Left hindlimb (tissue), 1 donor: Measurements from ENCODE around the gene EGFL8.
A peak's percentile ranks its signal among the peaks of the same experiment; 100 is the strongest.

Experiments used
- DNase-seq: peaks from one replicate; pipeline ENCODE4 v3.0.0-alpha.2; 2018

Gene EGFL8

DNA sequence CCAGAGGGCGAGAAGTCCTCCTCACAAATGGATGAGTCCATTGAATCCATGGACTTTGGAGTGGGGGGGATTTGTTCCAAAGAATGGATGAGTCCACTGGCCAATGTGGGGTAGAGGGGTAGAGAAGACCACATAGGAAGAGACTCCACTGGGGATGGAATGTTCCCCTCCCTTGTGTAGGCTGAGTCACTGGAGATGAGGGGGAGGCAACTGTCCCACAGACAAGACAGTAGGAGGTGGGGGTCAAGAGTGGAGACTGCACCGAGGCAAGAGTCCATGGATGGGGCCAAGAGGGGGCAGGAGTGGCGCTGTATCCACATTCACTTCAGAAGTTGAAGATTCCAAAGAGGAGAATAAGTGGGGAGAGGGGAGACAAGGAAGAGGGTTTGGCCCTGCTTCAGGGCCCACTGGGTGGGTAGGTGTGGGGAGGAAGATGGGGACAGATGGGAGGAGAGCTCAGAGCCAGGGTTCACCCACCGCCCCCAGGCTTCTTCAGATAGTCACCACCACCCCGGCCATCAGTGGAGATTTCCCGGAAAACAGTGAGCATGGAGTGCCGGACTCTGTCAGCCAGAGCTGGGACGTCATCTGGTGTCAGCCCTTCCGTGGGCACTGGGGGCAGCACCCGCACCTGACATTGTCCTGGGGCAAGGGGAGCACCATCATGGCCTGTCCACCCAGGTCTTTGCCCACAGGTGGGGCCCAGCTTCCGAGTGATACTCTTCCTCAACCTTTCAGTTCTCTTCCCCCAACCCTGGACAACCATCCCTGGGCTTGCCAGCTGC lies 4.6 kb downstream of the EGFL8 start:
- peak; percentile 16 for DNase-seq

DNA sequence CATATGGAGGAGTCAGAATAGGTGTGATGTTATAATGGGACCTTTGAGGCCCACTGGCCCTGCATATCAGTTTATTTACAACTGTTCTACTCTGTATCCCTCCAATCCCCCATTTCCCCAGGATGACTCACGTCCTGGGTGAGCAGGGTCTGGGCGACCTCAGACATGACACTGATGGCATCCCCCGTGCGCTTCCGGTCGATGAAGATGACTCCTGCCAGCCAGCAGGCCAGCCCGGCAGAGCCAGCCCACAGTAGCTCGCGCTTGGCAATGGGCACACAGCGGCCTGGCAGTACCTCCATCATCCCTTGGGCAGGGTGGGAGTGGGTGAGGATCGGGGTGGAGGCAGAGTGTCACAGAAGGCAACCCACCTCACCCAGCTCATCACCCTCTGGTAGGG lies 5.9 kb downstream of the EGFL8 start:
- no peak for DNase-seq

DNA sequence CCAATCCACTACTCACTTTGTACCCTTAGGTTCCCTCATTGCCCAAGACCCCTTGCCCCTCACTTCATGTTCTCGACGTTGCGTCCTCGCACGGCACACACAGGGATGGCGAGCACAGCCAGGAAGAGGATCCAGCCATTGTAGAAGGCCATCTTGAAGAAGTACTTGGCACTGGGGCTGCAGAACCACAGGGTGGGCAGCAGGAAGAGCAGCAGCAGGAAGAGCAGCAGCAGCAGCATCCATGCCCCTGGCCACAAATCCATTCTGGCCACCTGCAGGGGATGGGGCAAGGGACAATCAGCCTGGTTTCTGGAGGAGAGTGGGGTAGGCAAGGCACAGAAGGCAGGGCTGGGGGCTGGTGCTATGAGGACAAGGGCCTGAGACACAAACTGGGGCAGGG lies 6.8 kb downstream of the EGFL8 start:
- DNase-seq = no peak

DNA sequence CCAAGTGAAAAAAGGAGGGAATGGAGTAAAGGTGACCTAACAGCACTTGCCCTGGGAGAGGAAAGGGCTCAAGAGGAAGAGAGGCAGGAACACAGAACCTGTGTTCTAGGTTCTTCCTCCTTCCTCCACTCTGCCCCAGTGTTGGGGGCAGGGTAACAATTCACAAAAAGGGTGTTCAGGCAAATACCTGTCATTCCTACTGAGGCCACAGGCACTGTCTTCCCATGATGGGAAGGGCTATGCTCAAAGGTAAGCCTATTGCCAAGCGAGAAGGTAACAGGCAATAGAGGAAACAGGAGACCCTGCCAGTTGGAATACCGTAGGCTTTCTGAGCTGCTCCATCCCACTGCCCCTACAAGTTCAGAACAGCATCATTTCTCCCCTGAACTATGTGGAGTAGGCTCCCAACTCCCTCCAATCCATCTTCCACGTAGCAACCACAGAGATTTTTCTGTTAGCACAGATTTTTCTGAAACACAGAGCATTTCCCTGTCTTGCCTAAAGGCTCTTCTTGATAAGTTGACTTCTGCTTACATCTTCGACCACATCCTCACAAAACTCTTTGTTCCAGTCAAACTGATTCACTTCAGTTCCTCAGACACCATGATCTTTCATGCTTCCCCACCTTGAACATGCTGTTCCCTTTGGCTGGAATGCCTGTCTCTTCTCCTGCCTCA lies 8.8 kb downstream of the EGFL8 start:
- DNase-seq = peak; percentile 15

DNA sequence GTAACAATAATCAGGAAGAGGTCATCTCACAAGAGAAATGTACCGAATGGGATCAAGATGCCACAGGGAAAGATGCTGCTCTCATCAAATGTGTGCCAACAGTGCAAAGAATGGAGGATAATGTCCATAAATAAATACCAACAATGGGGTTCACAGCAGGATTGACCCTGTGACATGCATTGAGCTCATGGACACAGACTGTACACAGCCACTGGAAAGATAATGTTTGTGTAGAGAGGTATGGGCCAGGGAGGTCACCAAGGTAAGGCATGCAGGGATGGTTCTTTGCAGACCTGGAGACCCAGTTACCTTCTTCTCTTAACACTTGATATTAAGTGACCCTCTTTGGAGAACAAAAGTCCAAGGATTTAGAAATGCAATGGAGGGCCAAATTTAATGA lies 10.0 kb downstream of the EGFL8 start:
- no peak for DNase-seq

DNA sequence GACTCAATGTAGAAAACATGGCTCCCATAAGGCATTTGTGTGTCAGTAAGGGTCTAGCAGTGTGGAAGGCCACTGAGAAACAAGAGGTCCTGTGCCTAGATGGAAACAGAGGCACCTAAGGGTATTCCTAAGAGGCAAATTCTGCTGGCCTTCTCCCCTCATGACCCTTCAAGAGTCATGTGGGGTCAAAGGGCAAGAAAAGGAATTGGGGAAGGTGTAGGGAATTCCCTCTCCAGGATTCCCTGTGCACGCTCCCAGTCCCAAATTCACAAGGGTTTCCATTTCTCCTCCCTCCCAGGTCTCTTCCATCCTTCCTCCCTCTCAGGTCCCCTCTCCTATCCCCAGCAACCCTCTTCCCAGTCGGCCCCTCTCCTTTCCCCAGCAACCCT lies 10.9 kb downstream of the EGFL8 start:
- no peak for DNase-seq

DNA sequence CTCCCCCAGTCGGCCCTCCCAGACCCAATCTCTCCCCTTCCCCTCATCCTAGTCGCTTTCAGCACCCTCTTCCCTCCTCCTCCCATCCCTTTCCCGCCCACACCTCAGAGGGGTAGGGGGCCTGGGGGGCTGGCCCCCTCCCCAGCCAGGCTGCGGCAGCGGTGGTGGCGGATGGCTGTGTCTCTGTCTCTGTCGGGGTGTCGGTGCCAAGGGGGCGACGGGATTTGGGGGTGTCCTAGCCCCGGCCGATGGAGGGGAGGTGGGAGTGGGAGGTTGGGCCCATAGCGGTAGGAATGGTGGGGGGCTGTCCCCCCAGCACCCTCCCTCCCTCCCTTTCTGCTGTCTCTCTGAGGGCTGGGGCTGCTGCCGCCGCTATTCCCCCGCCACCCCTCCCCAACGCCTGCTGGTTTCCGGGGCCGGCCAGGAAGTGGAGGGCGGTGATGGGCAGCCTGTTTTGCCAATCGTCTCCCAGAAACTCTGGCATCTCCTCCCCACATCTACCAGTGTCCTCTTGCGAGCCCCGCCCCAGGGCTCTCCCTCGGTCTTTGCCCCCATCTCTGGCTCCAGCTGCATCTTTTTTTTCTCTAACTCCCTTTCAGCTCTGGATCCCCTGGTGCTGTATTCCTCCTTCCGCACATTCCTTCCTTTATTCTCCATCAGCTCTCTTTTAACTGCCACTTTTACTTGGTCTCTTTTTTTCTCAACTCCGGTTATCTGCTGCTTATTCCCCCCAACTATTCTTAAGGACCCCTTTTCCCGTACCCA lies 11.5 kb downstream of the EGFL8 start, which contains the start of gene AGPAT1:
AGPAT1 (minus strand) TSS at position 374 of the 765 bp plus-strand sequence. CDS start 4,588 bp downstream, outside the sequence.
- peak; percentile 99 for DNase-seq

DNA sequence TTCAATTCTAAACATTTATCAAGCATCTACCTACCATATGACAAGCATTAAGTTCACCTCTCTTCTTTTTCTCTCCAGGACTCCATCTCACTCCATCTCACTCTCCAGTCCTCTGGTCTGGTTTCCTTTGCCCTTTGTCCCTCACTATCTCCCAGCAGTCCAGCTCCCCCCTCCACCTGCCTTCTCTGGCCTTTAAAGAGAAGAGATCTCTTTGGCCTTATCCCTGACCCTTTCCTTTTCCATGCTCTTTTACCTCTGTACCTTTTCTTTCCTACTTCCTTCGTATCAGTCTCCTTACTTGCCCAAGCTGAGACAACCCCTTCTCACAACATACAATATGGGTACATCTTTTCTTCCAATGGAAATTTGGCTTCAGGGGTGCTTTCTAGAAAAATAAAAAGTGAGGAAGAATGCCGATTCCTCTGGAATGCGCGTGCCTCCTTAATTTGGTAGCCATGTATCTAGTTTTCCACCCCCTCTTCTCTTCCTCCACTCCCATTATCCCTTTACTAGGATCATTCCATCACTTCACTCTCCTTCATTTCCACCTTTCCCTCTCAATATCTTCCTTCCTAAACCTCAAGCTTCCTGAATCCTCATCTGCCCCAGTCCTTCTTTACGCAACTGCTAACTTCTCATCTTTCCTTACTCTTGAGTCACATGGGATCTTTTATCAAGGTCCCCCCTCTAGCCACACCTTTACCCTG lies 12.2 kb downstream of the EGFL8 start:
- peak; percentile 17 for DNase-seq

DNA sequence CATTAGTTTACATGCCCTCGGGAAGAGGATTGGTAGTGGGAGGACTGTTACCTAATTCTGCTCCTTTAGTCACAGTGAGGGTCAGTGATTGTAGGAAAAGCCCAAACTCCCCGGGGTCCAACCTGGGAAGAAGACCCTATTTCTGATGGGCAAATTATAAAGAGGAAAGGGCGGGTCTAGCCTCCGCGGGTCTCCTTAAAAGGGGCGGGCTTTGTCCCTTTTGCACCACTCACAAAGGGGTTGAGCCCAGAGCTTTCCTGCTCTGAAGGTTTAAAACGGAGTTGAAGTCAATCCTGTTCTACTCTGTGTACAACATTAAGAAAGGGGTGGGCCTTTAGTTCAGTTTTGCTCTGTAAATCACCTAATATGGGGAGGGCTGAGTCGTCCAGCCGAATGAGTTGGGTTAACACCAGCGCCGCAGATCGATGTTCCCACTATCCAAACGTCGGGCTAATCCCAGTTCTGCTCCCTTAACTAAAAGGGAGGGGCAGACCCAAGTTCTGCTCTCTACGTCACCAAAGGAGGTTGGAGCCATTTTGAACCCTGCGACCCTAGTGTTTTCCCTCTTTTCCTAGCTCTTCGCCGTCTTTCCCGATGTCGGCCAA lies 12.9 kb downstream of the EGFL8 start:
- no peak for DNase-seq

DNA sequence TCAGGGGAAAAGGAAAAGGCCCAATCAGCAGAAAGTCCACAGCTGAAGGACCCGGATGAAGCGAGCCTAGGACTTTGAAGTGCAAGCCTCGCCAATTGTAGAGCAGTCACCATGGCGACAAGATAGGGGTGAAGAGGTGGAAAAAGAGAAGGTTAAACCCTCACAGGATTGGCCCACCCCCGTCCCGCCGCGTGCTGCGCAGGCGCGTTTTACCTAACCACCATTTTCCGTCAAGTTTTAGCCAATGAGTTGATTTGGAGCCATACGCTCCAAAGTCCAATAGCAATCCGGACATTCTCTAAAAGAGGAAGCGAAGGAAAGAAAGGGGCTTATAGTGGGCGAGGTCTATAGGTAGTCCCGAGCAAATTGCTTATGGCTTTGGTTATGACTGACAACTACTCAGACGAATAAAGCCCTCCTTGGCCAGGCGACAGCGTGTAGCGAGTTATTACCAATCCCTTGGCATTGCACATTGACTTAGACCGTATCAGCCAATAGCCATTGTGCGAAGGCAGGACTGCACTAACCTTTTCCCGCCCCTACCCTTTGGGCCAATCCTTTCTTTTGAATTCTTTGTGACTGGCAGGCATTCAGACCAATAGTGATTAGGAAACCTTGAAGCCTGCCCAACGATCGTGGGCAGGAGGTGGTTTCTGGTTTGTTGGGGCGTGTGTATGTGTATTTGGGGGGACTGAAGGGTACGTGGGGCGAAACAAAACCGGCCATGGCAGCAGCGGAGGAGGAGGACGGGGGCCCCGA lies 13.6 kb downstream of the EGFL8 start, which contains the start of gene RNF5:
RNF5 (plus strand) TSS at position 618 of the 759 bp plus-strand sequence; CDS start at position 725, 107 bp downstream.
- DNase-seq = peak; percentile 99

DNA sequence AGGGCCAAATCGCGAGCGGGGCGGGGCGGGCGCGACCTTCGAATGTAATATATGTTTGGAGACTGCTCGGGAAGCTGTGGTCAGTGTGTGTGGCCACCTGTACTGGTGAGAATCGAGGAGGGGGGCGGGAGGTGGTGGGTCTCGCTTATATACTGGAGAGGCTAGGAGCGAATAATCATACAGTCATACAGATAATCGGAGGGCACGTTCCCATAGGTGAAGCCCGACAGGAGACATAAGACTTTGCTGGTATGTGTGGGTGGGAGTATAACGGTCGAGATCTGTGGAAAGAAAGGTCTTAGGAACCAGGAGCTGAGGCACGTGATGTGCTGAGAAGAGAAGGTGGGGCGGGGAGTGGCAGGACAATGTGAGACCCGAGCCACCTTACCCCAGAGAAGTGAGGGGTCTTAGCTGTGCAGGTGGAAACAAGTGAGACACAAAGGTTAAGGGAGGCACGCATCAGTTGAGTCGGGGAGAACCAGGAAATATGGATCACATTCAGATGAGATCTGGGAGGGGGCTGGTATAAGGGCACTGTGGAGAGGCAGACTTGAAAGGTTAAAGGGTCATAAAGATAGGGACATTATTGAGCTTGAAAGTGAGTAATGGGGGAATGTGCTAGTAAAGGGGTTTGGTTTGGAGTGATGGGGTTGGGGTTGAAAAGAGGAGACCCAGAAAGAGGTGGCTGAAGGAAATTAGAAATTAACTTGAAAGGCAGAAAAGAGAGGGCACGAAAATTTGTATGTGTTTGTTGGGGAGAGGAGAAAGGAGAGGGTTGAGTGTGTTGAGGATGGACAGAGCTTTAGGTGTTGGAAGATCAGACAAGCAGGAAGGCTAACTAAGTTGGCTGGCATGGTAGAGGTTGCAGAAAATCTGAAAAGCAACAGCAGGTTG lies 14.4 kb downstream of the EGFL8 start:
- no peak for DNase-seq

DNA sequence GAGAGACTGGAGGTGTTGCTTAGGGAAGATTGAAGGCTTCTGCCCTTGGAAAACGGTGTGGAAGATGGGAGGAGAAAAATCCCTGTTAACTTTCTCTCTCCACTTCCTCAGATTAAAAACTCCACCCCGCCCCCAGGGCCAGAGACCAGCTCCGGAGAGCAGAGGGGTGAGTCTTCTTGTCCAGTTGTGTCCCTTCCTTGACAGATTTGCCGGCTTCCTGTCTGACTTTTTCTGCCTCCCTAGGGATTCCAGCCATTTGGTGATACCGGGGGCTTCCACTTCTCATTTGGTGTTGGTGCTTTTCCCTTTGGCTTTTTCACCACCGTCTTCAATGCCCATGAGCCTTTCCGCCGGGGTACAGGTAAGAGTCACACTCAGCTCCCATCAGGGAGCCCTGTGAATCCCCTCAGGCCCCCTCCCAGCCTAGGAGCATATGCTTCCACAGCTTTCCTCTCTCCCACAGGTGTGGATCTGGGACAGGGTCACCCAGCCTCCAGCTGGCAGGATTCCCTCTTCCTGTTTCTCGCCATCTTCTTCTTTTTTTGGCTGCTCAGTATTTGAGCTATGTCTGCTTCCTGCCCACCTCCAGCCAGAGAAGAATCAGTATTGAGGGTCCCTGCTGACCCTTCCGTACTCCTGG lies 15.5 kb downstream of the EGFL8 start:
- no peak for DNase-seq

DNA sequence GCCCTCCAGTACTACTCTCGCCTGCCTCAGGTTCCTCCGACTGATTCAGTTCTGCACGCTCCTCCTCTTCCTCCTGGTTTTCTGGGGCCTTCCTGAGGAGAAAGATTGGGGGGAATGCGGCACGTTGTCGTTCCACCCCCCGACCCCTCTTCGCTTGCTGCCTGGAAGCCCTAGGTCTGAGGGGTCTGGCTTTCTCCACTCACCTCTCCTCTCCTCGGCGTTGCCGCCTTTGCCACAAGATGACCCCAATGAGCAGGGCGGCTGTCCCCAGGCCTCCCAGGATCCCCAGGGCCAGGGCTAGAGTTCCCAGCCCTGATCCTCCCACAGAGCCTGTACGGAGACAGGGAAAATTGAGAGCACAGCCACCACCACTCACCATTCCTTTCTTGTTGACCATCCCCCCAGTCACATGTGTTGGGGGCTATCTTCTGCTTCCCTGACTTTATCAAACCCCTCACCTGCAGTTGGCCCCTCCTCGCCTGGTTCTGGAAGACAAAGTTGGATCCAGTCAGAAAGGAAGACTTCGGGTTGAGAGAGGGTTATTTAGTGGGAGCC lies 16.8 kb downstream of the EGFL8 start:
- no peak for DNase-seq

DNA sequence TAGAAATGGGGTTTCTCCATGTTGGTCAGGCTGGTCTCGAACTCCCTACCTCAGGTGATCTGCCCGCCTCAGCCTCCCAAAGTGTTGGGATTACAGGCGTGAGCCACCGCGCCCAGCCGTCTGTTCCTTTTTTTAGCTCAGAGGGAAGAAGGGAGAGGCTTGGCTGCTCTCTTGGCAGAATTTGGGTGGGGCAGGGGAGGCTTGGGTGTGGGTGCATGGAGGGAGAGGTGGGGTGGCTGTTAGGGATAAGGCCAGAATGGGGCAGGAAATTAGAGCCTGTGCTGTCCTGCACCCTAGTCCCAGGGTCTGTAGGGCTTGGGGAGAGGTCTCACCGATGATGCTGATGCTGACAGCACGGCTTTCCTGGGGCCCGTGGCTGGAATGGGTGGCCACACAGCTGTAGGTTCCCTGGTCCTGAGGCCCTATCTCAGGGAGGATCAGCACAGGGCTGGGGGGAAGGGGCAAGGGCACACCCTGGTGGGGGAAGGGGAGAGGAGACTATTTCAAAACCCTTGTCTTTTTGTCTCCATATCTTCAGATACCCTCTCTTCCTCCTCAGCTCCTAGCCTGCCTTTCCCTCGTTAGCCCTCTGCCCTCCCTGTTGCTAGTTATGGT lies 17.6 kb downstream of the EGFL8 start:
- DNase-seq = no peak

DNA sequence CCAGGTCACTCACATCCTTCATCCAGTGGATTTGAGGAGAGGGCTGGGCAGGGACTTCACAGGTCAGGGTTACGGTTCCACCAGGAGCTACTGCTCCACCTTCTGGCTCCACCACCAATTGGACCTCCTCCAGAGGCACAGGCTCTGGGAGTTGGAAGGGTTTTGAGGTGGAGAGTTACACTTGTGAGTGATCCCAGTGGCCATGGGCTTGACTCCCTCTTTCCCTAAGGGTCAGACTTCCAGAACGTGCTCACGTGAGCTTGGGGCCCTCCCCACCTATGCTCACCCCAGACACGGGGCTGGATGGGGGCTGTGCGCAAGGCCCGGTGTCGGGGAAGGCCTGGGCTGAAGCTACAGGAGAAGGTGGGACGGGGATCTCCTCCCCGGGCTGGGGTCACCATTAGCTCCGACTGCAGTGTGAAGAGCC lies 18.2 kb downstream of the EGFL8 start:
- no peak for DNase-seq

DNA sequence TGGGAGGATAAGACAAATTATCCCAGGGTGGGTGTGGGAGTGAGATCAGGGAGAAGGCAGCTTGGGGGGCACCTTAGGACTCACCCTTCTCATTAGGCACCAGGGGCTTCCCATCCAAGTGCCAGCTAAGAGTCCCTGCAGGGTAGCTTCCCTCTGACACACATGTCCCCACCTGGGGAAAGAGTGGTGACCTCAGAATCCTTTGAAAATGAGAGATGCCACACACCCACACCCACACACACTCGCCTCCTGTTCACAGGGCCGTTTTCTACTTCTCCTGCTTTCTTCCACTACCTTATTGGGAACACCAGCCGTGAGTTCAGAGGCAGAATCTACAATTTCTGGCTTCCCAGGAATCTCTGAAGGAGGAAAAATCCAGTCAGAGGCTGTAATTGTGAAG lies 18.6 kb downstream of the EGFL8 start:
- DNase-seq = no peak

DNA sequence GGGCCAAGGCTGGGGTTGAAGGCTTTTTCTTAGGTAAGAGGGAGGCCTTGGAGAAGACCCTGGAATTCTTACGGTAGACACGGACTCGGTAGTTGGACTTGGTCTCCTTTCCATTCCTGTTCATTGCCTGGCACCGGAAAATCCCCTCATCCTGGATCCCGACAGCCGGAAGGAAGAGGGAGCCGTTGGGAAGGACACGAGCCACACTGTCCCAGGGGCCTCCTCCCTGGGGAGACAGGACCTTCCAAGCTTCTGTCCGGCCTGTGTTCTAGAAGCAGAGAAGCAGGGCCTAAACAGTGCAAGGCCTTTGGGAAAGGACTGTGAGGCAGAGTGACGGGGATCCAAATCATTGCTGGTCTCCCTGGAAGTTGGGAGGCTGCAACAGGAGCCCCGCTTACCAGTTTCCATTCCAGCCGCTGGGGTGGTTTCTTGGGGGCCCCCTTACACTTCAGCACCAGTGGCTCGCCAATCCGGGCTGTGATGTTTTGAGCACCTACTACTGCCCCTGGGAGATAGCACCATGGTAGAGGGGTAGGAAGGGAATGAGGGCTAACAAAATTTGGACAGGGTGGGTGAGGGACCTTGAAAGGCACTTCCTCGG lies 19.2 kb downstream of the EGFL8 start:
- no peak for DNase-seq

DNA sequence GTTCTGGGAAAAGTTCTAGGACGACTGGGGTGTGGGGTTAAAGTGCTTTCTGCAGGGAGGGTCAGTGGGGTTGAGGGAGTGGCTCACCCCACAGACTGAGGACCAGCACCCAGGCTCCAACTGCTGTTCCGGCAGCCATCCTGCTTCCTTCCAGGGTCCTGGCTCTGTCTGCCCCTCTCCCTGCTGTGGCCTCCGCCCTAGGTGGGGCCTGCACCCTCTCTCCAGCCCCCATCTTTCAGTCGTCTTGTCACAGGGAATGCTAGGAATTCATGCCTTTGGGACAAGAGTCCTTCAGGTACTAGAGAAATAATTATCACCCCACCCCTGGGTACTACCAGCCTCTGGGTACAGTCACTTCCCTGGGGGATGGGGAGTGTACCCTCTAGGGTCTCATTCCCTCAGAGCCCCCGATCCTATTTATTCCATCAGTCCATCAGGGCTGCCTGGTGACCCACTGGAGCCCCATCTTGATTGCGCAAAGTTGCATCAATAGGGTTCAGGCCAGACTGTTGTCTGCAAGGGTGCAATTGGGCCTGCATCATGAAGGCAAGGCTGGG lies 19.8 kb downstream of the EGFL8 start, which contains the start of gene AGER:
AGER (minus strand) TSS at position 170 of the 557 bp plus-strand sequence; CDS start at position 139, 31 bp downstream.
- no peak for DNase-seq
